Suprapubic skin (tissue), 3 donors: Measurements from ENCODE around the gene DLGAP4.

Experiments
- CTCF ChIP-seq, 2 donors: fragments of 200-600 bp in 1 of 2; fragments of 450-650 bp in 1 of 2; sonication (generic) in 1 of 2; IDR thresholded peaks; one replicate each; pipeline ENCODE4 v1.5.1; 2016 to 2019; ENCODE audit warnings: antibody characterized with exemption in 2 of 2, mild to moderate bottlenecking in 1 of 2, moderate library complexity in 1 of 2
- POLR2A ChIP-seq, 2 donors: fragments of 450-650 bp; IDR thresholded peaks; one replicate each; pipeline ENCODE4 v1.6.1; 2017; ENCODE audit warnings: antibody characterized with exemption in 2 of 2, mild to moderate bottlenecking in 2 of 2, moderate library complexity in 2 of 2

- TF ChIP-seq CTCF (IDR thresholded peaks at IDR 0.05) (no peak), POLR2A (IDR thresholded peaks at IDR 0.05) (no peak)
Observed at GRCh38 chr20:36493051-36493800, 187.1 kb downstream of the DLGAP4 start.
